ENCODE results near the gene CAMTA1. TPM values are rescaled to one million over a fixed set of nuclear protein-coding genes. Genes with fewer than 3 reads are reported as not detected.

The CAMTA1 gene
- total and polyA plus RNA-seq, 9 of the 15 experiments (the other 6 are each of a cell fraction or from before 2014, with no cell fraction given), result 43.9 to 161 (median 65.9) TPM

DNA sequence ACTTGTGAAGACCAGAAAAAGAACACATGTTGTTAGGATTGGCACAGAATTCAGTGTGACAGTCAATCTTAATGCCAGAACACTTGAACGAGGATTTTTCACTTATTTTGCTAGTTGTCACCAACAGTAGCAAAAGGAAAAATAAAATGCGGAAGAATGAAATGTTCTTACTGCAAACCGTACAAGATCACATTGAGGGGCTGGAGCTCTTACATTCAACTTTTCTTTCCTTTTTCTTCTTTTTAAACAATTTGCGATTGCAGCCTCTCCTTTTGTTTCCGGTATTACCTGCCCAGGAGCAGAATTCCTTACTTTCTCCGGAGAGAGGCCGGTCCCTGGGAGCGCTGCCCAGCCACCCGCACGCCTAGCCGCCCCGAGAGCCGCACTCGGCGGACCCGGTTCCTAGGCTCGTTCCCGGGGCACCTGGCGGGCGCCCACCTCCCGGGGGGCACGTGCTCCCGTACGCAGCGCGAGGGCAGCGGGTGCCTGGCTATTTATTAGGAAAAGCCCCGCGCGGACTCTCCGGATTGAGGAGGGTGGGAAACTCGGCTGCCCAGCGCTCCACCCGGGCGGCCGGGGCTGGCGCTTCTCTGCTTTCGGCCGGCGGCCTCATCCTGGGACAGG lies 1.2 kb upstream of the CAMTA1 start (continued):
- TF ChIP-seq, protein P1, sequence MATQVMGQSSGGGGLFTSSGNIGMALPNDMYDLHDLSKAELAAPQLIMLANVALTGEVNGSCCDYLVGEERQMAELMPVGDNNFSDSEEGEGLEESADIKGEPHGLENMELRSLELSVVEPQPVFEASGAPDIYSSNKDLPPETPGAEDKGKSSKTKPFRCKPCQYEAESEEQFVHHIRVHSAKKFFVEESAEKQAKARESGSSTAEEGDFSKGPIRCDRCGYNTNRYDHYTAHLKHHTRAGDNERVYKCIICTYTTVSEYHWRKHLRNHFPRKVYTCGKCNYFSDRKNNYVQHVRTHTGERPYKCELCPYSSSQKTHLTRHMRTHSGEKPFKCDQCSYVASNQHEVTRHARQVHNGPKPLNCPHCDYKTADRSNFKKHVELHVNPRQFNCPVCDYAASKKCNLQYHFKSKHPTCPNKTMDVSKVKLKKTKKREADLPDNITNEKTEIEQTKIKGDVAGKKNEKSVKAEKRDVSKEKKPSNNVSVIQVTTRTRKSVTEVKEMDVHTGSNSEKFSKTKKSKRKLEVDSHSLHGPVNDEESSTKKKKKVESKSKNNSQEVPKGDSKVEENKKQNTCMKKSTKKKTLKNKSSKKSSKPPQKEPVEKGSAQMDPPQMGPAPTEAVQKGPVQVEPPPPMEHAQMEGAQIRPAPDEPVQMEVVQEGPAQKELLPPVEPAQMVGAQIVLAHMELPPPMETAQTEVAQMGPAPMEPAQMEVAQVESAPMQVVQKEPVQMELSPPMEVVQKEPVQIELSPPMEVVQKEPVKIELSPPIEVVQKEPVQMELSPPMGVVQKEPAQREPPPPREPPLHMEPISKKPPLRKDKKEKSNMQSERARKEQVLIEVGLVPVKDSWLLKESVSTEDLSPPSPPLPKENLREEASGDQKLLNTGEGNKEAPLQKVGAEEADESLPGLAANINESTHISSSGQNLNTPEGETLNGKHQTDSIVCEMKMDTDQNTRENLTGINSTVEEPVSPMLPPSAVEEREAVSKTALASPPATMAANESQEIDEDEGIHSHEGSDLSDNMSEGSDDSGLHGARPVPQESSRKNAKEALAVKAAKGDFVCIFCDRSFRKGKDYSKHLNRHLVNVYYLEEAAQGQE (IDR thresholded peaks at IDR 0.05; ENCODE audit: borderline replicate concordance), result no peak
- TF ChIP-seq, protein P1 (CRISPR knock-in tag; IDR thresholded peaks at IDR 0.05; ENCODE audit: low read depth), result no peak
- no peak for TF ChIP-seq SFPQ (IDR thresholded peaks at IDR 0.05; ENCODE audit: low read depth, low read length)
- no peak for TF ChIP-seq SNAPC5 (CRISPR knock-in tag; IDR thresholded peaks at IDR 0.05)
- TF ChIP-seq HDGF (IDR thresholded peaks at IDR 0.05), result no peak
- TF ChIP-seq PRDM10 (IDR thresholded peaks at IDR 0.05; ENCODE audit: partially characterized antibody), result no peak
- TF ChIP-seq IFI16 (CRISPR knock-in tag; IDR thresholded peaks at IDR 0.05), result no peak
- TF ChIP-seq ZNF124 (CRISPR knock-in tag; IDR thresholded peaks at IDR 0.05), result no peak
- TF ChIP-seq BACH1 (tag; IDR thresholded peaks at IDR 0.05), result no peak
- no peak for TF ChIP-seq CHAMP1 (IDR thresholded peaks at IDR 0.05)
- 0 out of 2 replicates have a peak, but pooled peaks have one; percentile 64 for TF ChIP-seq PHB (CRISPR knock-in tag; IDR thresholded peaks at IDR 0.05)
